HG03280 (cell line): ENCODE results near the gene CEP152.
A peak's percentile ranks its signal among the peaks of the same experiment; 100 is the strongest.
"Not testable (repeated sequence)": the region's sequence is repeated elsewhere in the genome, so short reads cannot be mapped to it uniquely, and the experiment has no call there.

Source experiments
- ATAC-seq: cut with Tn5 transposase; IDR thresholded peaks from one replicate; pipeline ENCODE4 v1.9.1; 2021; ENCODE audit warnings: mild to moderate bottlenecking, moderate library complexity; ENCODE audit not compliant: unreplicated experiment

CEP152 gene

DNA sequence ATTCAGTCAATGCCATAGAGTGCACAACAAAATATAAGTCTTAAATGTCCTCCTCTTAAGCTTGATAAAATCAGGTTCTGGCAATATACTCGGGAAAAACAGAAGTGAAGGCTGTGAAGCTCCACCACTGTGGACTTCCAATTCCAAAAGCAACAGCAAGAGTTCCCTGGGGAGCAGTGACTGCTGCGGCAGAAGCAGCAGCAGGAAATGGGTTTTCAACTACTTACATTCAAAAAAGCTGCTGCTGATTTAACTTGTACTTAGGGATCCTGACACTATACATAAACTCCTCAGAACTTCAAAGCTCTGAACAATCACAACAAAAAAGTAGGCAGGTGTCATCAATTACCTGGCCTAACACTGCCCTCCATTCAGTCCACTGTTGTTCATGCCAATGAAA, 4.7 kb downstream of the CEP152 start:
- ATAC-seq, result no peak

DNA sequence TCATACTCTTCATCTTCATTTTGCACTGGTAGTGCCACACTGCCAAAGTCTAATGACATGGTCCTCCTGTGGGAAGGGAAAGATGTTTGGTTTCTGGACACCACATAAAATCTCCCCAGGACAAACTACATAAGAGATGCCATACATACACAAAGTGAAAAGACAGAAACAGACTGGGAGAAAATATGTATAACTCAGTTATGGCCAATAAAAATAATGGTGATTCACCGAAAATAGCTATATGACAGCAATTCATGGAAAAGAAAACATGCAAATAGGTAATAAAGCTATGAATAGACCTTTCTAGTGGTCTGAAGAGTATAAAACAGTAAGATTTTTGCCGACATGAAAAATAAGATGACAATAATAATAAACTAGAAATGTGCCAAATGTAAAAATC, 5.3 kb downstream of the CEP152 start:
- ATAC-seq, result no peak

DNA sequence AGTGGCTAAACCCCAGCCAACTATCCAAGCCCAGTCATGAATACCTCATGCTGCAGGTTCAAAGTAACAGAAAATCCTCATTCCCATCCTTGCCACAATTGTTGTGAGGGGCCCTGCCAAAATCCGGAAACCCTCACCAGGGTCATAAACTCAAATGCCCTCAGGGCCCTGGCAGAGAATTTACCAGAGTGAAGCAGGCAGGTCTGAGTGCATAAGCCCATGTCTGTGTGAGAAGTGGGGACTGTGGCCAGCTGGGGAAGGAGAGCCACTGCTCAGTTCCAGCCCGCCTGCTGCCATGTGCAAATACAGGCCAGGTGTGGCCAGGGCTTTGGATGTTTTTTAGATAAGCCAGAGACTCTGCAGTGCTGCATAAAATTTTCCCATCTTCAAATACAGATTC, 7.0 kb downstream of the CEP152 start:
- no peak for ATAC-seq

DNA sequence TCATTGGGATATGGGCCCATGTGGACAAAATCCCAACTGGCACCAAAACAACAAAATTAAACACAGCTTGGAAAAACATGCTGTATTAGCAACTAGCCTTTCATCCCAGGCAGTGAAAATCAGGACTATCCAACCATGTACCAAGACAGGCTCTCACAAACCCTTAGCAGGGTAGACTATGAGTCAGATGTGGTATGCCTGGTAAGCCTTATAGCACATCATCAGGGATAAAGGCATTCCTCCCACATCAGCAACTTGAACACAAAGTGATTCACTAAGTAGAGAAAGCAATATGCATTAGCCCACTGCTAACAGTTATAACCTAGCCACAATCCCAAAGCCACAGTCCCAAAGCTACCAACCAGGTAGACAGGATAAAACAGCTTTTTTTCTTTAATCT, 8.0 kb downstream of the CEP152 start:
- no peak for ATAC-seq

DNA sequence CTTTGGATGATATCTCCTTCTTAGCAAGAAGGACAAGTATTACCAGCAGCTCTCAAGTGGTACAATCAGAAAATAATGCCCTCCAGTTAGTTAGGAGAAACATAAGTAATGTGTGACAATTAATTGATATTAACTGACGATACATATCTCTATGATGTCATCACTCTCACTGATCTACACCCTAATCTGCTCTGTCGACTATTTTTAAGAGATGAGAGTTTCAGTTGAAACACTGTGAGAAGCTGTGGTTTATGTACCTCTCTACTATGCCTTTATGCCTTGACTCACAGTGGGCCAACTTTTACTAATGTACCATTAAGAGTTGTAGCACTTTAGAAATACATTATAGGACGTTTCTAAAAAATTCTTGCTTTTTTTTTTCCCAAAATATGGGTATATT, 8.6 kb downstream of the CEP152 start:
- ATAC-seq, result peak; percentile 51

DNA sequence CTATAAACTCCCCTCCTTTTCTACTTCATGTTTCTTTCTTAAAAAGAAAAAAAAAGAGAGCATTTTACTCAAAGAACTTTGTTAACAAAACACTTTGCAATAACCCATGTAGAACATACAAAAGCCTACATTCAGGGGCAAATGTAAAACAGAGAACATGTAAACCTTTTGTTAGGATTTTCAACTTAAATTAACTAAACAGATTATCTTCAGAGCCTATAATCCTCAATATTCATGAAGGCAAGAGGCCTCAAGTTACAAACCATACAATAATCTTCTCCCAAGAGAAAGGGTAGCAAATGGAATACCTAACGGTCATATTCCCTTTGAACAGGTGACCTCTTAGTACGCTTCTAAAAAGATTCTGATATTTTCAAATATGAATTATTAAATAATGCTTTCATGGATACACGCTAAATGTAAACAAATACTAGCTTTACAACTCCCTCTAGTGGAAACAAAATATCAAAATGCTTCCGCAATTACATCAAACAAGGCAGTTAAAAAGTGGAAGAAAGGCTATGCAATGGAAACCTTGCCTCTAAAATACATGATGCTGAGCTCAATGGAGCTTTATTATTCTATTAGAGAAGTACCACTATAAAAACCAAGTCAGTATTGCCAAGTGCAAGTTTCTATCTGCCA, 9.9 kb downstream of the CEP152 start:
- no peak for ATAC-seq

DNA sequence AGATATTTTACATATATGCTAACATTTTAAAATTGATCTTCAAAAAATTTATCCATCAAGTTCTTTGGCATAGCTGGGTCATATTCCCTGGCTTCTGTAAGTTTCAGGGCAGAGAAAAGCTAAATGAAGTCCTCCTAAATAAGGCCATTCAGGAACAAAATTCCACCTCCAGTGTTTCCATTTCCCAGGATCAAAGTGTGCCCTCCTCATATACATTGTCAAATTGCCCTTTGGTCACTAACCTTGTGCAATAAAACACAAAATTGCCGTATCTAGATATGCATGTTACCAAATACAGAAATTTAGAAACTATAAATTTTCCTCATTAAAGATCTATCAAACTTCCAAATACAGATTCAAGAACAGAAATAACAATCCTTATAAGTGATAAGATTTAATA, 10.6 kb downstream of the CEP152 start:
- ATAC-seq, result no peak

DNA sequence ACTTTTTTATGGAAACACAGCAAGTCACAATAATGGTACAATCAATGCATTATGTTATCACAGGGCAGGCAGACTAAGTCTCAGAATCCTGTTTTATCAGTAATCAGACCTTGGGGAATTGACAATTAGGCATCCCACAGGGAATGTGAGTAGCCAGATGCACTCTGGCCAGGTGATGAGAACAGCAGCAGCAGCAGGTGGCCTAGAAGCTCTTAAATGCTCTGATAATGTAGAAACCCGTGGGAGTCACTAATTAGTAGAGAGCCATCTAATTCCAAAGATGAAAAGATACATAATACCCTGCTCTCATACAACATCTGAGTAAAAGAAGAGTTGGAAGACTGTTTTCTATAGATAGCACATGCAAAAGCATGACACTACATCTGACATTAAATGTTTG, 12.6 kb downstream of the CEP152 start:
- no peak for ATAC-seq

DNA sequence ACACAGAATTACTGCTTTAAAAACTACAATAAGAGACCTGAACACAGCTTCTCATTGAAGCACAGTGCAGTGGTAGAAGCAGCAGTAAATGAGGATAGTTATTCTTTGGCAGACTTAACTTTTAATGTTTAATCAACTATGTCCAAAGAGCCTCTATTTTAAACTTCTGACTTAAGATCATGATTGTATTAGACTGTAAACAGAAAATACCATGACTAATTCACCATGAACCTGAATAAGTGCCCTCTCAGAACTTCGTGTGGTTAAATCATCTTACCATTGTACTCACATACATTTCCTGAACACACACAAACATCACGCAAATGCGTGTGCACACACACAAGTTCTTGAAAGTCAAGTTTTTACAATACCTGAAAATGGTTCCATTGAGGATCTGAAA, 13.9 kb downstream of the CEP152 start:
- no peak for ATAC-seq

DNA sequence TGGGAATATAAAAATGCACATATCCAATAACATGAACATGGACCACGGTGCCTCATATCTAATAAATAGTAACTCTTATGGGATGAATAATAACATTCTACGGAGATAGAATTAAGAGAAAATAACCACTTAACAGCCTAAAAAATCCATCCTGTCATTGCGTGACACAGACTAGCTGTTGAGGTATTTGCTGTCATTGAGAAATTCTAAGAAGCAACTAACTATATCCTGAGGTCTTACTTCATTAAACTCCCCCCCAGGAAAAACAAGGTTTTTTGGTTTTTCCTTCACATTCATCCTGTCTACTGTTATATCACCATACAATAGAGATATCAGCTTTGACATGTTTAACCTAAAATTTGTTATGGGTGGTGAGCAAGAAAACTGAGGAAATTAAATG, 14.3 kb downstream of the CEP152 start:
- no peak for ATAC-seq

DNA sequence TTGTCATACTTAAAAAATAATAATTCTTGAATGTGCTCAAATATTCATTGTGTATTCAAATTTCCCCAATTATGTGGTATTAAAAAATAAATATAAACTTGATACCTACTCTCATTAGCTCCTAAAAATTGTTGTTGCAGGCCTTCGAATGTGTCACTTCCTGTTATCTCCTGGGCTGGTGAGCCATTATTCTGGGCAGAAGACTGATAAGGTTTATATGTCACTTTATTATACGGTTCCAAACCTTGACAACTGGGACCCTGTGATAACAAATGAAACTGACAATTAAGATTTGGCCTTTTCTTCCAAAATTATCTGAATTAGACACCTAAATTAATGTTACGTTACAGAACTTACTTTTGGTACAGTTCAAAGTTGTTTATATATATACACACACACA, 15.0 kb downstream of the CEP152 start:
- ATAC-seq, result no peak

DNA sequence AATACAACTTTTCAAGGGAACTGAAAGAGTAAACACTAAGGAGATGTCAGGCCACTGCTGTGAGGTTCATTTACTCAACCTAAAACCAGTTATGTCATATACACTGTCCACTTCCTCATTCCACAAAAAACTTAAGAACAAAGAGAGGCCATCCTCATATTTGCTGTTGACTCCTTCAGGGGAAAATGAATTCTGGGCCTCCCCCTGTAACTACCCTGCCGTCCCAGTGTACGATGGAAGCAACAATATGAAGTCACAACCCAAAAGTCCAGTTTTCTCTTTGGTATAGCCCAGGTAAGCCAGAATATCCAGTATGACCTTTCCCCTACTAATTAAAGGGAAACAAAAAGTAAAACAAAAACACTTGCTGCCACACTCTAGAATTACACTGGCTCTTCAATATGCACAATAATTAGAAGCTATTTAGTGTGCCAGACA, 16.2 kb downstream of the CEP152 start:
- peak; percentile 95 for ATAC-seq

DNA sequence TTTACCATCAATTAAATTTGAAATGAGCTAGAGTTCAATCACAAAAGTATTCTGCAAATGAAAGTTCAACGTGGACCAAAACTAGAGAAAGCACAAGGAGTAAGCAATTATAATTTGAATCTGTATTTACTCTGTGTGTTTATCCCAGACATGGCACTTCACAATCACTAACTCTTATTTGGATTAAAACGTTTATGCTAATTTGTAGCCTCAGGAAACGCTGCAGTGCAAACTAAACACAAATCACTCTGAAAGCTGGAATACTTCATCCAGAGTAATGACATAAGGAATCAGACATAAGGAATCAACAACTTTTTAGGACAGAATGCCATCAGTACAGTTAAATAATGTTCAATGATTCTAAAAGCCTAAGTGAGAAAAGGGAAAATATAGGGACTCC, 18.5 kb downstream of the CEP152 start:
- no peak for ATAC-seq

DNA sequence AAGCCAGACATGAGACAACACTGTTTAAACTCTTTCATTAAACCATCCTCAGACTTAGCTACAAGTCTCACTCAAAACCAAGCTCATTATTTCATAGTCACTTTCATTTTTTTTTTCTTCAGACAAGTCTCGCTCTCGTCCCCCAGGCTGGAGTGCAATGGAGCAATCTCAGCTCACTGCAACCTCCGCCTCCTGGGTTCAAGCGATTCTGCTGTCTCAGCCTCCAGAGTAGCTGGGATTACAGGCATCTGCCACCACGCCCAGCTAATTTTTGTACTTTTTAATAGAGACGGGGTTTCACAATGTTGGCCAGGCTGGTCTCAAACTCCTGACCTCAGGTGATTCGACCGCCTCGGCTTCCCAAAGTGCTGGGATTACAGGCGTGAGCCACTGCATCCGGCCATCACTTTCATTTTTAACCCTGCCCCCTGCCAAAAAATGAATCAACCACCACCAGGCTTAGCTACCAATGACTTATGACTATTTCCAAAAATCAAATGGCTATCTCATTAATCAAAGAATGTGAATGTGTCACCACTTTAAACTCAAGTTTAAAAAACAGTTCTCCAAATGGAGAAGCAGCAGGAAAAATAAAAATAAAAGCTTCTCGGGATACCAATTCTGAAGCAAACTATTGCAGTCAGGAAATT, 20.3 kb downstream of the CEP152 start:
- ATAC-seq, result not testable (repeated sequence)

DNA sequence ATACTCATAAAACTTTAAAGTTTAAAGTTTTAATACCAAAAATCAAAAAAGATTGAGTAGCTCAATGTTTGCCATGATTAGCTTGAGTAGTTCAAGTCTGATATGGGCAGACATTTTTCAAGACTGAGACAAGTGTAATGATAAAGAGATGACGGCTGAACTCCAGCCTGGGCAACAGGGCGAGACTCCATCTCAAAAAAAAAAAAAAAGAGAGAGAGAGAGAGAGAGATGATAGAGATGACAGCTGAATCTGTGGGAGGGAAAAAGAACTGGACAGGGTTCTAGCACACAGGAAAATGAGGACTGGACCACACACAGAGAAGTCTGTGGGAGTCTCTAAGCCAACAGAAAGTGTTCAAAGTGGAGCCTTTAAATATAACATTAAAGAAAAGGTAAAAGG, 25.2 kb downstream of the CEP152 start:
- no peak for ATAC-seq

DNA sequence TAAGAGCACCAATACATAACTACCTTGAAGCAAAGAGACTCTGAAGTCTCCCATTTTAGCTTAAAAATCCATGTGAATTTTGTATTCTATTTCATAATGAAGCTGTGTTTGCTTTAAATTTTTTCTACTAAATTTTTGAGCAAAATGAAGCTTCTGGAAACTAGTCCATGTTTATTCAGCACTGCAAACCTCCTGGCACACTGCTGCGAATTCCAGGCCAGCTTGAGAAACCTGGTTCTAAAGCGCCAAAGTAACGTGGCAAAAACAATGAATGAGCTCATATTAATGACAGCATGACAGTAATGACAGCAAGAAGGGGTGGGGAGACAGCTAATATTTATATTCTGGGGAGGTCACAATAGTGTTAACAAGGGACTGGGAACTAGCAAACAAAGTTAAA, 25.7 kb downstream of the CEP152 start:
- no peak for ATAC-seq

DNA sequence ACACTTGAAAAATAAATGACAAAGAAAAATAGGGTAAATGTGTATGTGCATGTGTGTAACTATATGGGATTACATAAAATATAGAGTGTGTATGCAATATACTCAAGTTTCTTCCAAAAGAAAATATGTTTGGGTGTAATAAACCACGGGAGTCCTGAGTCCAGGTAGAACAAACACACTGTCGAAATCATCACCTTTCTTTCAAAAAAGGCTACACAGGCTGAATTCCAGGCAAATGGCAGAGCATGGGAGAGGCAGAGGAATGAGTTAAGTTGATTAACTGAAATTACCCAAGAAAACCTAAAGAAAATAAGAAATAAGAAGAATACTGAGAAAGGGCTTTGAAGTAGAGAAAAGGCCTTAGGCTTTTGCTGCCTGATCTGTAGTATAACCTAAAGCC, 26.1 kb downstream of the CEP152 start:
- ATAC-seq, result no peak

DNA sequence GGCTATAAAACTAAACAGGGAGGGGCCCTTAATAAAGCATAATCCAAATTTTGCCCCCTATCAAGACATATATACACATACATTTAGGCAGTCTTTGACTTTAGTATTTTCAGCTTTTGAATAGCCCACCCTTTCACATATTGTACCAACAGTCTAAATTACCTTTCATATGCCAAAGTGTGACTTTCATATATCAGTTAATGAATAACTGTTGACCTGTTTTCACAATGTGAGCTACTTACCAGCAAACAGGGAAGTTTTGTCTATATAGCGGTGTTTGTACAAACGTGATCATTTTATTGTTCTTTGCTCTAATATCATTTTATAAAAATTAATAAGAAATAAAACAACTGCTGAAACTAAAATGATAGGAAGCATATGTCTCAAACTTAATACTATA, 28.0 kb downstream of the CEP152 start:
- ATAC-seq, result no peak

DNA sequence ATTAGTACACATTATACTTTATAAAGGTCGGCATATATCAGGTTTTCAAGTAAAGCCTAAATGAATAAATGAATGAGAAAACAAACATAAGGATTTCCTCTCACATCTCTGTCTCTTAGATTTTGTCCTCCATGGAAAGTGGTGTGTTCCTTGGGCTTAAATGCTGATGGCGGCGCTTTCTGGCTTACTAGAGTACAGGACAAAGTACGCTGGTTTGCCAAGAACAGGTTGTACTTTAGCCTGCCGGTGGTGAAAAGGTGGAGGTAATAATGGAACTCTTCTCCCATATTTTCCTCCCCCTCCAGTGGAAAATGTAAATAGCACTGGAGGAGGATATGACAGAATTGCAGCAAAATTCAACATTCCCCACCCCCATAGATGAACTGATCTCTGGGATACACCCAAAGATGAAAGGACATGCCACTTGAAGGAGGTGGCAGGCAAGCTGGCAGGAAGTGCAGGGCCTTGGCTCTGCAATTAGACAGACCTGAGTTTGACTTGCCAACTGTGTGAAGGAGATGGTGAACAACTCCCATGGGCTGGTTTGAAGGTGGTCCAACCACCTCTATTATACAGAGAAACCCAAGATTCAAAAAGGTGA, 29.3 kb downstream of the CEP152 start:
- no peak for ATAC-seq

DNA sequence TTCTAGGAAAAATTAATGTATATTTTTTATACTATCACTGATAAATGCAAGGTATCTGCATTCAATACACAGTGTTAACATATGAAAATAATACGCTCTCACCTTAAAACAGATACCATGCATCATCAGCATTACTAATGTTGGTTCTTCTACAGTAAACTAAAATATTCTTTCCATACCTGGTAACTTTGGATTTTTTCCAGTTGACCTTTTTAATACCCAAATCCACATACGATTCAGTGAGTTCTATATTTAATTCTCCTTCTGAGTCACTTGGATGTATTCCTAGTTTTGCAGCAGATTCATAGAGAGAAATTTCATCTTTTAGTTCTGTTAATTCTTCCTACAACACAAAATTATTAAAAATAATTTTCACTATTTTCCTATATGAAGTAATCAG, 29.9 kb downstream of the CEP152 start:
- no peak for ATAC-seq

DNA sequence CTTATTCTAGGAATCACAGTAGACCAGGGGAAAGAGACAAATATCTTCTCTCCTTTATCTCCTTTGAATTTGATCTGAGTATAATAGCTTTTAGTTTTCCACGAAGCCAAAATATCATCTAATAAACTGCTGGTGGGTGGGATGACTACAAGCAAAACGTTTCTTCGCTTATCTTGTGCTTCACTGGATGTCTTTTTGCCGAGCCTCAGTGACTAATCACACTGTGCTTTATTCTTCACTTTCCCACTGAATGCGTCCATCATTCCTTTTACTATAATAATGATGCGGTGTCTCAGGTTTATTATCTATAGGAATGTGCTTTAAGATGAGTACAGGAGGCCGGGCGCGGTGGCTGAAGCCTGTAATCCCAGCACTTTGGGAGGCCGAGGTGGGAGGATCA, 32.5 kb downstream of the CEP152 start:
- no peak for ATAC-seq

DNA sequence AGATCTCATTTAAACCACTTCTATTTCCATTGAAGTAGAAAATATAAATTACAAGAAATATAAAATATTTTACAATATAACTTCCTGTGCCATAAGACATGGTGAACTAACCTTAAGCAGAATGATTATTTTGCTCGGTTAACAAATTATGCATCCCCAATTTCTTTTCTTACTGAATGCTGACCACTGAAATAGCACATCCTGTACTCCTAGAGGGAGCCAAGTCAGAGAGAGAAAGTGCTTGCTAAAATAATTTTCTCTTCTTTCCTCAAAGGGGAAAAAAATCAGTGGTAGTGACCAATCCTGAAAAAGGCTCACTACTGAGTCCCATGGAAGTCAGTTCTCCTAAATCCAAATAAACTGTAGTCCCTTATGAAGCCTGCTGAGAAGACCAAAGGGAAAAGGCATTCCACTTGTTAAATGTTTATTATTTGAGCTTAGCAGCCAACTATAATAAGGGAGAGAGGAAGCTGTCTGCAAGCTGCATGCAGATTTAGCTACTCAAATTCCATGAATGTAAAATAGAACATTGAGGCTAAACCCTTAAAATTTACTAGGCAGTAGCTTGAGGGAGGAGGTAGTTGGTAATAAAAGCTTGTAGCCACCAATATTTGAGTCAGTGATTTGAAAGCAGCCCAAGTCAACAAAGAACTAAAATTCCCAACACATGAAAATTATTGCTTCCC, 33.1 kb downstream of the CEP152 start:
- no peak for ATAC-seq
